KG1 (cell line): ENCODE data around the gene SAMSN1.

Experiments
- DNase-seq: peaks from one replicate; lab custom pipeline; 2025; lab: John Stamatoyannopoulos, UW

The SAMSN1 gene

GRCh38 chr21:14484188-14485009, 61.7 kb downstream of the SAMSN1 start:
- DNase-seq: no peak

- no peak for DNase-seq
Measured at GRCh38 chr21:14483296-14483695, 62.8 kb downstream of the SAMSN1 start.

GRCh38 chr21:14482165-14482564, 64.0 kb downstream of the SAMSN1 start:
- DNase-seq: peak; percentile 25

- DNase-seq: peak; percentile 13
Measured at GRCh38 chr21:14480411-14481031, 65.6 kb downstream of the SAMSN1 start.

GRCh38 chr21:14479241-14479786, 66.8 kb downstream of the SAMSN1 start:
- DNase-seq: no peak

- no peak for DNase-seq
Measured at GRCh38 chr21:14477841-14478240, 68.3 kb downstream of the SAMSN1 start.

GRCh38 chr21:14477133-14477532, 69.0 kb downstream of the SAMSN1 start:
- no peak for DNase-seq

- DNase-seq: no peak
Measured at GRCh38 chr21:14474995-14475394, 71.1 kb downstream of the SAMSN1 start.

- no peak for DNase-seq
Measured at GRCh38 chr21:14469641-14470040, 76.5 kb downstream of the SAMSN1 start.

GRCh38 chr21:14466715-14467114, 79.4 kb downstream of the SAMSN1 start:
- DNase-seq: no peak

- no peak for DNase-seq
Measured at GRCh38 chr21:14457762-14458161, 88.4 kb downstream of the SAMSN1 start.

GRCh38 chr21:14456911-14457310, 89.2 kb downstream of the SAMSN1 start:
- no peak for DNase-seq

GRCh38 chr21:14454016-14455009, 91.8 kb downstream of the SAMSN1 start:
- peak; percentile 61 for DNase-seq

GRCh38 chr21:14453339-14454015, 92.6 kb downstream of the SAMSN1 start:
- DNase-seq: no peak

GRCh38 chr21:14452727-14453241, 93.3 kb downstream of the SAMSN1 start:
- no peak for DNase-seq

GRCh38 chr21:14452031-14452726, 93.9 kb downstream of the SAMSN1 start:
- no peak for DNase-seq

GRCh38 chr21:14451546-14451945, 94.6 kb downstream of the SAMSN1 start:
- no peak for DNase-seq

- DNase-seq: no peak
Measured at GRCh38 chr21:14448784-14449183, 97.3 kb downstream of the SAMSN1 start.

GRCh38 chr21:14438211-14438610, 107.9 kb downstream of the SAMSN1 start:
- no peak for DNase-seq

GRCh38 chr21:14435423-14435822, 110.7 kb downstream of the SAMSN1 start:
- no peak for DNase-seq
